Islet precursor cell (in vitro differentiated cells): ENCODE measurements around the gene BMP10.

Experiments
- DNase-seq: peaks from one replicate; pipeline ENCODE4 v3.0.0-alpha.2; 2018

BMP10 gene

DNA sequence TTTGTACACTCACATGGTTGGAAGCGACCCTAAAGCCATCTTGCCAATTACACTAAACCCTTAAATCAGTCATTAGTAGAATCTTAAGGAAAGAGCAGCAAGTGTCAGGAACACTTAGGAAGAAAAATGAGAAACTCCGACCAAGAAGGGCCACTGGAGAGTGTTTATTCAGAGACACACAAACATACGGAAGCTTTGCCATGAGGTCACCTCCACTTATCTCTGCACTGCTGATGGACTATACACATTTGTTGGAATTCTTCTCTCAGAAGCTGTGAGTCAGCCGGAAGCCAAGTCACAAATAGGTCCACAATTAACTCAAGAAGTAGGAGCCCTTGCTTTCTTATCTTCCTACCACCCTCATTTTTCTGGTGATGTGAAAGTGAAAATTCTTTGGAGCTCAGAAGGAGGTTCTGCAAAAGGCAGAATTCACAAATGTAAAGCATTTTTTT is 21.6 kb downstream of the BMP10 start:
- peak; percentile 70 for DNase-seq

DNA sequence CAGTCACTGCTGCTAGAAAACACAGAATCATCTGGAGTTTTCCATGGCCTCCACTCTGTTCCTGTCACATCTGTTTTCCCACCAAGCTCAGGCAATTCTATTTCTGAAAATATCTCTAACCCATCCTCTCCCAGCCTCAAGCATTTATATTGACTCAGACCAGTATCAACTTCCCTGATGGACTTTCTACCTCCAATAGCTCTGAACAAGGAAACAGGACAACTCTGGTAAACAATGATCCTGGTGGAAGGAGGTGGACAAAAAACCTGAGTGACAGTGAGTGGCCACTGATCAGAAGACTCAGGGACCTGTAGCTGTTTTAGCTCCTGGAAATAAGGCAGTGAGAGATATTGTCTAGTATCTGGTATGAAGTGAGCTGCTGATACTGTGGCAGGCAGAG is 23.4 kb downstream of the BMP10 start:
- no peak for DNase-seq

- DNase-seq, result no peak
Measured at GRCh38 chr2:68846091-68846490, 25.1 kb downstream of the BMP10 start.

GRCh38 chr2:68845043-68845442 is 26.2 kb downstream of the BMP10 start:
- no peak for DNase-seq

- no peak for DNase-seq
Measured at GRCh38 chr2:68839260-68839833, 31.9 kb downstream of the BMP10 start.

GRCh38 chr2:68838641-68839040 is 32.6 kb downstream of the BMP10 start:
- DNase-seq, result no peak

- DNase-seq, result no peak
Measured at GRCh38 chr2:68837861-68838341, 33.3 kb downstream of the BMP10 start.

DNA sequence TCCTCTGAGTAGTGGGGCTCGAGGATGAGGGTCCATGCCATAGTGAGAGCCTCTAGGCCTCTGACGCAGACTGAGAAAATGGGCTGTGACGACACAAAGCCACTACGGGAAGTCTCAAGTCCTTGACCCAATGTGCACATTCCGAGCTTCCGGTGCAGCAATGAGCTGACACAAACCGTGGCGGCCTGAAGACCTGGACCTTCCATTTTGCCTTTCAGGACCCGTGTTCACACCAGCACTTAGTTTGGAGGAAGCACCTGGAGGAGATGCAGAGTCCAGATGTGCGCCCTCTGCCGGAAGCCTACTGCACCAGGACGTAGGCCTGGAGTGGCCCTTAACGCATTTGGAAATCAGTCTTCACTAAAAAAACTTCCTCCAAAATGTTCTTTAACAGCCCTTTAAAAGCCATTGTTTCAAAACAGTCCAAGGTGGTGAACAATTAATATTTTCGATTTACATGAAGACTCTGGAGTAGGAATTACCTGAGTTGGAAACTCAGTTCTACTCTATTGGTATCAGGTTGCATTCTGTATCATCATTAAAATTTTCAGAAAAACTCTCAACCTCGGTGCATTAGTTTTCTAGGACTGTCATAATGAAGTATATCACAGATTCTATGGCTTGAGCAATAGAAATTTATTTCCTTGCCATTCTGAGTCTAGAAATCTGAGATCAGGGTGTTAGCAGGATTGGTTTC is 33.9 kb downstream of the BMP10 start:
- peak; percentile 77 for DNase-seq

DNA sequence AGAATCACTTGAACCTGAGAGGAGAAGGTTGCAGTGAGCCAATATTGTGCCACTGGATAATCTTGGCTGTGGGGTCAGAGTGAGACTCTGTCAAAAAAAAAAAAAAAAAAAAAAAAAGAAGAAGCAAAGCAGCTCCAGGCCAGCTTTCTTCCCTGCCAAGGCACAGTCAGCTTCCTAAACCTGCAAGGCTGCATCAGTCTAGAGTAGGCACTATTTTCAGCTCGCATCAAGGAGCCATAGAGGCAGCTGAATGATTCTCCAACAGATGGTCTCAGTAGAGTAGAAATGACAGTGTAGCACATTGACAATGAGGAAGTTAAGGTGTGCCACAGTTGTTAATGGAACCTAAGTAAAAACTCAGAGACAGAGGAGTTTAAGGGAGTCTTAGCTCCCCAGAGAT is 35.6 kb downstream of the BMP10 start:
- no peak for DNase-seq

GRCh38 chr2:68834737-68835376 is 36.3 kb downstream of the BMP10 start:
- no peak for DNase-seq

DNA sequence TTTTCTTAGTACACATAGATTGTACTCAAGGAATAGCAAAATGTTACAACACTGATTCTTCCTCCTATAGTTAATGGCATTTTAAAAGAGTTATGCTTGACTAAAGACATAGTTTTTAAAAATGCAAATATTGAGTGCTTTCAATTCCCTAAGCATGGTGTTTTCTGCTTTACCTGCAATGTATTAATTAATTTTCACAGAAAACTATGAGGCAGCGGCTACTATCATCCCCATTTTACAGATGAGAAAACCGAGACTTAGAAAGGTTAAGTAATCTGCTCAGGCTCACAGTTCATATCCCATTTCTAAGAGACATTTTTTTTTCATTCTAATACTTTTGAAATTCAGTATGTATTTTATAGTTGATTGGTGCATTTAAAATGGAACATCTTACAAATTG is 38.0 kb downstream of the BMP10 start:
- no peak for DNase-seq

DNA sequence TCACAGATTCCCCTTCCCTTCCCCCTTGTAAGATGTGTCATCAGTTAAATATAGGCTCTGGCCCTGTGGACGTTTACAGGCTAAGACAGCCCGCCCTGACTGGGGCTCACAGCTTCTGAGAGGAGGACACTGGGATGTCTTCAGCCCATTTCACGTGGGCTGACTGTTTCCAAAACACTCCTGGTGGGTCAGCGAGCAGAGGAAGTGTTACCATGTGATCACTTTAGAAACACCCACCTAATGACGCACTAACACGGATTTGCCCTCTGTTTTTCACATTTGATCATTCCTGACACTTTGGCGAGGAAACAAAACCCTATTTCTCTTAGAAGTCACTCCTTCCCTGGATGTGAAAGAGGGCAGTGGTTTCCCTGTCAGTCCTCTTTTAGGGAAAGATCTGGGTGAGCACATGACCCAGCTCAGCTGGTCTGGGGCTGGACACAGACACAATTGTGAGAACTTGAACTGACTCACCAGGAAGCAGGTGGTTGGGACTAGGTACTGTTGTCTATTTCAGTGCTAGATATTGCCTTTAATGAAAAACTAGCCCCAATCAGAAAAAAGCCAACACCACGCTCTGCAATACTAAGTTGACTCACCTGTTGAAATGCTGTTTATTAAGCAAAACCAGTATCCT is 38.8 kb downstream of the BMP10 start:
- peak; percentile 81 for DNase-seq

GRCh38 chr2:68831686-68832232 is 39.4 kb downstream of the BMP10 start:
- DNase-seq, result no peak

- no peak for DNase-seq
Measured at GRCh38 chr2:68829749-68830148, 41.4 kb downstream of the BMP10 start.

DNA sequence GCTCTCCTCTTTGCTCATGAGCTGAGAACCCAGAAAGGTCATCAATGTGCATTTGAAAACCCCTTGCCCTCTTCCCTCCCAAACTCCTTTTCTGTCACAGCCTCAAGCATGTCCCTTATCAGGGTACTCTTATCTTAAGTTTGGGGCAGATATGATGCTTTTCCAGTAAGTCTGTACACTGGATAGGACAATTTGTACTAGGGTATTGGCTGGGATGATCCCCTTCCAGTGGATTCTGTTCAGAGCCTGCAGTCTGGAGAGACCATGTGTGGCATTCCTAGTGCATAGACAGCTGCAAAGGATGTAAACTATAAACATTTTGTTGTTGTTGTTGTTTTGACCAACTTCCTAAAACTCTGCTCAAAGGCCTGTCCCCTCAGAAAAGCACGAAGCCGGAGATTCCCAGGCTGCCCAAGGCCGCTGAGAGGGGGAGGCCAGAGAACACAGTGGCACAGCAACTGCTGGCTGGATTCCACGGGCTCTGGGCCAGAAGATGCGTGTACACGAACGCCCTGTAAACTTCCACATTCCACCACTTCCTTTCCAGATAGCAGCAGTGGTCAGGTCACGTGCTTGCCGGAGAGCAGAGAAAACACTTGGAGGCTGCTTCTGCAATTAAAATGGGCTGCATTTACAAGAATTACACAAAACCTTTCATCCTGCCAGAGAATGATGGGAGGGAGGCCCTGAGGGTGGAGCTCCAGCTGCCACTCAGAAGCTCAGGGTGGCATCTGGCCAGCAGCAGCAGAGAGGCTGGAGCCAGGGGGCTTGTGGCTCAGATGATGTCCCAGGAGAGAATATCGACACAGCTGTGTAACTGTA is 42.1 kb downstream of the BMP10 start:
- DNase-seq, result peak; percentile 94

DNA sequence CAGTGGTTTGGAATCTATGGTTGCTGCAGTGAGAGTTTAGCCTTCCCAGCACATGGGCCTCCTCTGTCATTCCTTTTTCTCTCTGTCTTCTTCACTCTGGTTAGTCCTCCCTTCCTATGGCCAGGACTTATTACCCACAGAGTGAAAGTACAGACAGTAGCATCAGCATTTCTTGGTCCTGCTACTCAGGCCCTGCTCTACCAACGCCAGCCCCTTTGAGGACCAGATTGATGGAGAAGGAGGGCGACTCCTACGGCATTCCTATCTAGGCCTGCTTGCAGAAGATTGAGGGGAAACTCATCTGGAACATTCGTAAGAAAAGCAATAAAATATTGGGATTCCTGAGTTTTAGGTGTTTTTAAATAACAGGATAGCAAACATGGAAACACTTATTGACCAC is 43.5 kb downstream of the BMP10 start:
- no peak for DNase-seq

- DNase-seq, result no peak
Measured at GRCh38 chr2:68825866-68826265, 45.3 kb downstream of the BMP10 start.

DNA sequence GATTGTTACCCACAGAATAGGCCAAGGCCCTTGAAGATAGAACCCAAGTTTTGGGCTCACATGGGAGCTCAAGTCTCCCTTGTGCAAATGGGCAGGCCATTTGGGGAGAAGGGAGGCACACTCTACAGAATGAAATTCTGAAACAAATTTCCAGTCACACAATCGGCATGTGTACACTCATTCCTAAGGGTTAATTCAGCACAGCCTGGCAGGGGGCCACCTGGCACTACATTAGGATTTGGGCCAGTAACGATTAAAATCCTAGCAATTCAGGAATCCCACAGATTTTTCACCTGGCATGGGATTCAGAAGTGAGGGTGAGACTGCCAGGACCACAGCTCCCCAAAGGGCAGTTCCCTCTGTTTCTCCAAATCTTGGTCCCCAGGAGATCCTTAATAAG is 46.4 kb downstream of the BMP10 start:
- no peak for DNase-seq

- DNase-seq, result peak; percentile 32
Measured at GRCh38 chr2:68822207-68822872, 48.9 kb downstream of the BMP10 start.

DNA sequence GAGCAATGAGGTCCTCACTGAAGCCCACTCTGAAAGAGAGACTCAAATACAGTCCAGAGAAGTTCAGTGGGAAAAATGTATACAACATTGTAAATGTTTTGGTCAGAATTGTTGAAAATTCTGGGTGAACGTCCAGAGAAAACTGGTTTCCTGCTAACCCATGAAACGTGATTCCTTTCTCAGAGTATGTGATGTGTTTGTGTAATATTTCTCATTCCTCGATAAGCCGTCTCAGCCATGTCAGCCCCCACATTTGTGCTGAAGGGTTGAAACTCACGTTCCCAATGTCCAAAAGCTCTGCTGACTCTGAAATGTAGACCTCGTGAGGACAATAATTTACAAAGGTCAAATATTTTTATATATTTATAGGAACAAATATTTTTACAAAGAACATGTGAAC is 51.6 kb downstream of the BMP10 start:
- DNase-seq, result no peak

GRCh38 chr2:68817306-68817705 is 53.9 kb downstream of the BMP10 start:
- DNase-seq, result no peak
